Measurements from ENCODE around the gene RASSF8.

RASSF8 gene

DNA sequence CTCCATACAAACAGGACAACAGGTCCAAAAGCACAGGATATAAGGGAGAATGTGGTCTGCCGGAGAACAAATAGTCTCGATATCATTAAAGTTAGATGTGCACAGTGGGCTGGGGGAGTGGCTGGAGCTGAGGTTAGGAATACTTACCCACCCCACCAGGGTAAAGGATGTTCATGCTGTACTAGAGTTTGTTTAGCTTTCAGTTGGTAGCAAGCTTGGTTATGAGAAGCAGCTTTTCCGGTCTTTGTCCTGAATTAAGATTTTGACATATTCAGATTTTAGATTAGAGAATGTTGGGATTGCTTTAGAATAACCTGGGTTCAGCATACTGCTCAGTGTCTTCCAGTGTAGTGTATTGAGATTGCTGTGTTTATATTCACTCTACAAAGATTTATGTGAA, 16.7 kb downstream of the RASSF8 start:
- DNase-seq: no peak
- TF ChIP-seq POLR2A (IDR thresholded peaks at IDR 0.05; ENCODE audit: low read length): no peak
- TF ChIP-seq GATA1 (IDR thresholded peaks at IDR 0.05; ENCODE audit: low read depth, low read length): no peak

DNA sequence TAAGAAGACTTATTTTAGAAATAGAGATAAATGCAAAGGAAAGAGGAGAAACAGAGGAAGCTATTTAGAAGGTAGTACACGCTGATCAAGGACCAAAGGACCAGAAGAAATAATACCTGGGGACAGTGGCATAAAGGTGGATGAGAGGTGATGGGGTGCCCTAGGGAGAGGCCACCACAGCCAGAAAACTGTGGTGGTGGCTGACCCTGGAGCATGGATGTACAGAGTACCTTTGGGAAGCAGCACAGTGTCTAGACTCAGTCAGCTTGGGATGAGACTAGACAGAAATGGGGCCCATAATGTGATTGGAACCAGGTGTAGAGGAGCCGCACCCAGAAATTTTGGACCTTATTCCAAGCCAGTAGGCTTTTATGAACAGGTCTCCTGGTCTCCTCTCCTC, 17.2 kb downstream of the RASSF8 start:
- DNase-seq: no peak
- TF ChIP-seq POLR2A (IDR thresholded peaks at IDR 0.05; ENCODE audit: low read length) (no peak), GATA1 (IDR thresholded peaks at IDR 0.05; ENCODE audit: low read depth, low read length) (no peak)

DNA sequence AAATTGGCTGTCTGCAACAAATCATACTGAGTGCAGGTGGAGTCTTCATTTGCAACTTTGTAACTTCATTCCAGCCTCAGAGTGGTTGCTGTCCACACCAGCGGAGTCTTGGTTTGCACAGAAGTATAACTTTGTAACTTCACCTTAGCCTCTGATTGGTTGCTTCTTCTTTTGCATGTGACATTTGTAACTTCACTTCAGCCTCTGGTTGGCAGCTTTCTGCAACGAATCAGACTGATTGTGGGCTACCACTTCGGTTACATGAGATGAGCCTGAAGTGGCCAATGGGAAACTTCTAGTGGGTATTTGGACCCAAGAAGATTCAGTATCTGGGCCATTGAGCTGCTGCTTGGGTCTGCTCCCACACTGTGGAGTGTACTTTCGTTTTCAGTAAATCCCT, 17.8 kb downstream of the RASSF8 start:
- DNase-seq: no peak
- no peak for TF ChIP-seq POLR2A (IDR thresholded peaks at IDR 0.05; ENCODE audit: low read length)
- TF ChIP-seq GATA1 (IDR thresholded peaks at IDR 0.05; ENCODE audit: low read depth, low read length): no peak

DNA sequence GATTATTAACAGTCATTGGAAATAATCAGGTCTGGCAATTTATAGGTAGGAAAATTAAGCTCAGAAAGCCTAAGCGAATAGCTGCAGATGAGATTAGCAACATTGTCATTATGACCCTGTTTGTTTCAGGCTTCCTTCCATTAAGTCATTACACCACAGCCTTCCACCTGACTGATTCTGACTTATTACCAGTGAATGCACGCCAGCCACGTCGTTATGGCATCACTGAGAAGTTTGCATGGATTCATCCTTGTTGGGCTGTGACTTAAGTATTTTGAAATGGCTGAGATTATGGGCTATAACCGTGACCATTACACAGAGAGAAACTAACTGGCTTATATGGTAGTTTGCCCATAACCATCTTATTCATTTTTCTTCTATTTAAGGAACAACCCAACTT, 18.6 kb downstream of the RASSF8 start:
- TF ChIP-seq POLR2A (IDR thresholded peaks at IDR 0.05; ENCODE audit: low read length) (no peak), GATA1 (IDR thresholded peaks at IDR 0.05; ENCODE audit: low read depth, low read length) (no peak)
- DNase-seq: no peak

DNA sequence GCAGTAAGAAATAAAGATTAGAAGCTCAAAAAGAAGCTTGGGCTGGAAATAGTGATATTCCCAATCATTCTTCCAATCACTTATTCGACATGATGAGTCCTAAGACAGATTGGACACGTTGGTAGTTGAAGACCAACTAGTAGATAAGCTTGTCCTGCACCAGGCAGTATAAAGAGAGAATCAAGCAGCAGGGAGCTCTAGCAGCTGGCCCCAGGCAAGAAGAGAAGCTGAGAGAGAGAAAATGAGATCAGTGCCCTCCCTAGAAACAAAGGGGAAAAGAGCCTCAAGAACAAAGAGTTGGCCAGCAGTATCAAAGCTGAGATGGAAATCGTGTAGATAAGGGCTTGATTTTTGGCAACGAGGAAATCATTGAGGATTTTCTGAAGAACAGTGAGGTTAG, 20.6 kb downstream of the RASSF8 start:
- DNase-seq: no peak
- TF ChIP-seq POLR2A (IDR thresholded peaks at IDR 0.05; ENCODE audit: low read length) (no peak), GATA1 (IDR thresholded peaks at IDR 0.05; ENCODE audit: low read depth, low read length) (no peak)

DNA sequence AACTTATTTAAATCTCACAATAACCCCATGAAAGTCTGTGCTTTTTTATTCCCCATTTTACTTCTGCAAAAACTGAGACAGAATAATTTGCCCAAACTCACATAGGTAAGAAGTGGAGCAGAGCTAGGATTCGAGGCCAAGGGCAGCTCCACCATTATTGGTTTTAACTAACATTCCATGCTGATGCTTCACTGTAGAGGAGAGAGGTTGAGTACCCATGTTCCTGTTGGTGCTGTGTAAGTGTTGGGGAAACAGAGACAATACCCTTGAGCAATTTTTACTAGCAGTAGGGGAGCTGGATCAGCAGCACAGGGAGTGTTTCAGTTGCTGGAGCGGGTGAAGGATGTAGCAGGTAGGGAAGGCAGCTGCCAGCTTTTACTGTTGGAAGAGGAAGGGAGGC, 21.1 kb downstream of the RASSF8 start:
- TF ChIP-seq GATA1 (IDR thresholded peaks at IDR 0.05; ENCODE audit: low read depth, low read length): no peak
- TF ChIP-seq POLR2A (IDR thresholded peaks at IDR 0.05; ENCODE audit: low read length): no peak
- no peak for DNase-seq

DNA sequence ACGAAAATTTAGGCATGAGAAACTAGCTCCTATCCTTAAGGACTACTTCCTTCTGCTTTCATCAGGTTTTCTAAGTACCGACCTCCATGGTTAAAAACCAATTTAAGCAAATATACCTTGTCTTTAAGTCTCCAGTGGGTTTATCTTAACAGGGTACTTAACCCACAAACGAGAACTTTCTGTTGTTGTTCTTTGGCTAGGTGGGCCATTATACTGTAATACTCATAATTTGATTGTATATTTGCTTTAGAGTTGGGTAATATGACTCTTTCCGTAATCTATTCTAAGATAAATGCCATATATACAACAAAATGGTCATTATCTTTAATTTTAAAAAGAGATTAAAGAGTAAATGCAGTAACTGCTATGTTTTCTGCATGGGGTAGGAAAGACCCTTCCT, 21.6 kb downstream of the RASSF8 start:
- DNase-seq: no peak
- TF ChIP-seq POLR2A (IDR thresholded peaks at IDR 0.05; ENCODE audit: low read length) (no peak), GATA1 (IDR thresholded peaks at IDR 0.05; ENCODE audit: low read depth, low read length) (no peak)

DNA sequence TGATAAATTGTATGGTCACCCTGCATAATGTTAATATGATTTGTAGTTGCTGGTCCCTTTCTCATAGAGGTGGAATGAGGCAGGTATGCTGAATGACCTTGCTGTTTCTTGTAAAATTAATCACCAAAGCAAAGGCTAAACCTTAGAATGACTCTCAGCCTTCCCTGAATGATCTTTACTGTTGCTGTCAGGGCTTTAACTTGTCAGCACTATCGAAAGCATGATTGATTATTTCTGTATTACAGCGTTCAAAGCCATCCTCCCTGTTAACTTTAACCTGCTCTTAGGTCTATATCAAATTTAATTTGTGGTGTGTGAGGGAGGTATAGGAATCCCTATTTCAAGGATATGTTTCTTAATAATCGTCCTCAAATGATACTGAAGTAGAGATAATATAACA, 23.1 kb downstream of the RASSF8 start:
- TF ChIP-seq GATA1 (IDR thresholded peaks at IDR 0.05; ENCODE audit: low read depth, low read length) (no peak), POLR2A (IDR thresholded peaks at IDR 0.05; ENCODE audit: low read length) (no peak)
- DNase-seq: no peak

DNA sequence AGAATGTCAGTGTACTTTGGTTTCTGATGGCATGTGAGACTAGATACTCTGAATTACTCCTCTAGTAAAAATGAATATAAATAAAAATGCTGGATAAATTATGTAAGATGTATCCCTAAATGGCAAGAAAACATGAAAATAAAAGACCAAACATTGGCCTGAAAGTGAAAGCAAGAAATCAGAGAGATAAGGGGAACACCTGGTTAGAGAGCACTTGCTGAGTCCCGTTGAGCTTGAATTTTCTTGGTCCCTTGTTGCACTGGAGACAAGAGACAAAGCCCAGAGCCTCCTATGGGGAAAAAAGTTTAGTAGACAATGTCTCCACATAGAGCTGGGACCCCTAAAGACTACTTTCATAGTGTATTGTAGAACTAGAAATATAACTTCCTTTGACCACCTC, 23.9 kb downstream of the RASSF8 start:
- no peak for TF ChIP-seq GATA1 (IDR thresholded peaks at IDR 0.05; ENCODE audit: low read depth, low read length)
- TF ChIP-seq POLR2A (IDR thresholded peaks at IDR 0.05; ENCODE audit: low read length): no peak

DNA sequence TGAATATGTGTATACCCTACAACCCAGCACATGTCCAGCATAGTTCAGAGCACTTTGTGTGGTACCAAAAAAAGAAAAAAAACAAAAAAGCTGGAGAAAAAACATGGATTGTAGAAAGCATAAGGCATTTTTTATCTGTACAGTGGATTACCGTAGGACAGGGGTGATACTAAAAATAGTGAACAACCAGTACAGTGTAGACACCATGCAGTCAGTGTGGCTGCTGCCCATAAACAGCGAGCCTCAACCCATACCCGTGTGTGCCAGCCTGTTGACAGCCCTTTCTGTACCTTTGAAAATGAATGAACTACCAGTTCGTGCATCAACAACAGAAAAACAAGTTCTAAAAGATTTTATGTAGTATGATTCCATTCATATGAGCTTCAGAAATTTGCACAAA, 25.1 kb downstream of the RASSF8 start:
- no peak for DNase-seq
- TF ChIP-seq GATA1 (IDR thresholded peaks at IDR 0.05; ENCODE audit: low read depth, low read length) (no peak), POLR2A (IDR thresholded peaks at IDR 0.05; ENCODE audit: low read length) (no peak)

More for the DNA sequence above, 23.9 kb downstream of the RASSF8 start:
- DNase-seq: no peak

DNA sequence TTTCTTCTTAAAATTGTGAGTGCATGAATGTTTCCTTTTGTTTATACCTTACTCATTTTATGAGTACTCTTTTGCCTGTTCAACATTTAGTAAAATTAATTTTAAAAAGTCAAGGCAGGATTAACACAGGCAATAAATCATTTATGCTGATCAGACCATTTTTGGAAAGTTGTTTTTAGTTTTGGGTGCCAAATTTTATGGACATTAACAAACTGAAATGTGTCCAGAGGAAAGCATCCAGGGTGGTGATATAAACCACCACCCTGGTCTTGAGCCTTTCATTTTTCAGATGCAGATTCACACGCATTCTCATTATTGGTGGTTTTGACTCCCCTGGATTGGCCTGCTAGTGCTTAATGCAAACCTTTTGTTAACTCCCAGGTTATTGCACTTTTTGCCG, 26.3 kb downstream of the RASSF8 start:
- no peak for DNase-seq
- TF ChIP-seq GATA1 (IDR thresholded peaks at IDR 0.05; ENCODE audit: low read depth, low read length) (no peak), POLR2A (IDR thresholded peaks at IDR 0.05; ENCODE audit: low read length) (no peak)

DNA sequence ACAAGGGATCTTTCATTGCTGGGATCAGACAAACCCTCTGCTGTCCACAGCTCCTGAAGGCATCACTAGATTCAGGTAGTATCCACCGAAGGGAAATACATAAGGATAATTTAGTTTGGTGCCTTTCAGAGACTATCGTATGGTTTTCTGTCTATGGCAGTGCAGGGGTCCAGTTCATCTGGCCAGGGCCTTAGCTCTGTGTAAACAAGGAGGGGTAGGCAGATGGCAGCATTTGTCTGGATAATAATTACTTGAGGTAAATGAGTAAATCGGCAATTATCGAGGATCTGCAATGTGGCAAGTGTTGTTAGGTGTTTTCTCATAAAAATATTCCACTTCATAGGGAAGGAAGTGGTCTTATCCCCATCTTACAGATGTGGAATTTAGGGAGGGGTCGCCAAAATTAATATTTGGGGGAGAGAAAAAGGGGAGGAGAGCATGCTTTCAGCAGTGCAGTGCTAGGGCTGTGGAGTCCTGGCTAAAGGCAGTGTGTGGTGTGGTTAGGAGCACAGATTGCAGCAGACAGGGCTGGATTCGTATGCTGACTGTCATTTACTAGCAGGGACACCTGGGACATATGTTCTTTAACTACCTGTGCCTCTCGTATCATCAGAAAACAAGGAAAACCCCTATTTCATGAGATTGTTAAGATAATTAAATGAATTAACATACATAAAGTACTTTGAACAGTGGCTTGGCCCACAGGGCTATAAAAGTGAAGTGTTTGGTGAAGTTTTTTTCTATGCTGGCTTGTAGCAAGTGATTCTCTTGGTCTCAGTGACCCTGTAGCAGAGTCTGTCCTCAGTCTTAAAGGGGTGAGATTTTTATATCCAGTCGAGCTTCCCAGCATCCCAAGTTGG, 27.1 kb downstream of the RASSF8 start:
- TF ChIP-seq GATA1 (IDR thresholded peaks at IDR 0.05; ENCODE audit: low read depth, low read length) (no peak), POLR2A (IDR thresholded peaks at IDR 0.05; ENCODE audit: low read length) (no peak)
- no peak for DNase-seq

DNA sequence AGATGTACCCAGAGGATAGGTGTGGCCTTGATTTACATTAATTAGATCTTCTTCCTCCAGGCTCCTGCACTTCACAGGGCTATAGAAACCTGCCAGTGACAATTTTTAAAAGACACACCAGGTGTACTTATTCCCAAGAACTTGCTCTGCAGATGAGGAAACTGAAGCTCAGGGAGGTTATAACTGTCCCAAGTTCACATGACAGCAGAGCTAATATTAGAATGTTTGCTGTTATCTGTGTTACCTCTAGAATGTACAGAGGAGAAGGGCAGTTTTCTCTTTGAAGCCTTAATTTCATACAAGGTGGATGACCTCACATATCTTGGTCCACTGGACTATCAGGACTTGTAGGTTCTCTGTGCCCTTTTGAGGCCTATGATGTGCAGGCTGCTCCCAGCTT, 27.7 kb downstream of the RASSF8 start:
- no peak for TF ChIP-seq POLR2A (IDR thresholded peaks at IDR 0.05; ENCODE audit: low read length)
- TF ChIP-seq GATA1 (IDR thresholded peaks at IDR 0.05; ENCODE audit: low read depth, low read length): no peak
- no peak for DNase-seq

DNA sequence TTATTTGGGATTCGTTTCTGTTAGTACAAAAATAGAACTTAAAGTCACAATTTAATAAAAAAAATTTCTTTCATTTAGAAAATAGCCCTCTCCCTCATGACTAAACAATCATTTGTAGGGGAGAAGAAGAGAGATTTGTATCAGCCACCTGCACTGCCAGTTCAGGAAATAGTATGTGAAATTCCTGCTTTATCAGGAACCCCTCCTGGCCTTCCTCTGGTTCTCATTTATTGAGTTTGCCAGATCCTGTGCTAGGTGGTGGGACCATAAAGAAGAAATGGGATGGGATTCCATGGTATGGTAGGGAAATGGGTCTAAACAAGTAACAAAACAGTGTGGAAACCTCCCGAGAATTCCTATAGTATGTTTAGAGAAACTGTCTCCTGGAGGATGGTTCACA, 30.0 kb downstream of the RASSF8 start:
- no peak for TF ChIP-seq POLR2A (IDR thresholded peaks at IDR 0.05; ENCODE audit: low read length)
- no peak for TF ChIP-seq GATA1 (IDR thresholded peaks at IDR 0.05; ENCODE audit: low read depth, low read length)

DNA sequence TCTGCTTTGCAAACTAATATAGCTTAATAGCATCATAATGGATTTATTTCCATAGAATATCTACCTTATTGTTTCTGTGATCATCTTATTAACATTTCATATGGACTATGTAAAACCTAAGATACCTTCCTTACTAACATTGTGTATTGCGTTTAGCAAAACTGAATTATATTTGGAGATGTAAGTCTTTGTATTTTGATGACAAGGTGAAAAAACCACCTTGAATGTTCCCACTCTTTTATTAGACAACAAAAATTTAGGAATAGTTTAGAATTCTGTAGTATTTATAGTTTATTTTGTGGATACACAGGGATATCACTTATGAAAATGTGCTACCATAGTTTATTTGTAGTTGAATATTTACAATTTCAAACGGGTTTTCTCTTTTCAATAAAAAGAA, 32.0 kb downstream of the RASSF8 start:
- no peak for DNase-seq
- TF ChIP-seq POLR2A (IDR thresholded peaks at IDR 0.05; ENCODE audit: low read length) (no peak), GATA1 (IDR thresholded peaks at IDR 0.05; ENCODE audit: low read depth, low read length) (no peak)

More for the DNA sequence above, 30.0 kb downstream of the RASSF8 start:
- no peak for DNase-seq

Data from erythroblast (primary cell).